H9 (cell line): ENCODE results near the gene TMEM63A. TPM values are rescaled to one million over a fixed set of nuclear protein-coding genes. Genes with fewer than 3 reads are reported as not detected.
A peak's percentile ranks its signal among the peaks of the same experiment; 100 is the strongest.

Experiments used
- DNase-seq: peaks from one replicate; pipeline ENCODE4 v3.0.0-alpha.2; 2017
- H2AFZ ChIP-seq: one replicate; pipeline ENCODE4 v1.6.1; 2013; ENCODE audit warnings: mild to moderate bottlenecking, low read length, control low read depth, moderate library complexity
- H2AK5ac ChIP-seq: 2 replicates; pipeline ENCODE4 v1.6.1; 2013; ENCODE audit warnings: low read length, control low read depth, mixed read lengths; ENCODE audit not compliant: insufficient read length
- H2BK120ac ChIP-seq: one replicate; pipeline ENCODE4 v1.6.1; 2013; ENCODE audit warnings: low read depth, mild to moderate bottlenecking, low read length, control low read depth, inconsistent platforms; ENCODE audit not compliant: poor library complexity, severe bottlenecking
- H2BK12ac ChIP-seq: 2 replicates; pipeline ENCODE4 v1.6.1; 2013; ENCODE audit warnings: low read length, control low read depth, mixed read lengths, low read depth; ENCODE audit not compliant: insufficient read length
- H2BK15ac ChIP-seq: 2 replicates; pipeline ENCODE4 v1.6.1; 2013; ENCODE audit warnings: low read depth, low read length, control low read depth
- H2BK20ac ChIP-seq: one replicate; pipeline ENCODE4 v1.6.1; 2013; ENCODE audit warnings: low read depth, mild to moderate bottlenecking, low read length, control low read depth, inconsistent platforms; ENCODE audit not compliant: poor library complexity, severe bottlenecking
- H2BK5ac ChIP-seq: 2 replicates; pipeline ENCODE4 v1.6.1; 2013; ENCODE audit warnings: low read length, control low read depth, mixed read lengths; ENCODE audit not compliant: insufficient read length
- H3K14ac ChIP-seq: 2 replicates; pipeline ENCODE4 v1.6.1; 2013; ENCODE audit warnings: low read length, control low read depth; ENCODE audit not compliant: insufficient read depth
- H3K18ac ChIP-seq: 2 replicates; pipeline ENCODE4 v1.6.1; 2013; ENCODE audit warnings: low read depth, mild to moderate bottlenecking, mixed read lengths, low read length, control low read depth; ENCODE audit not compliant: insufficient read length
- H3K23ac ChIP-seq: 2 replicates; pipeline ENCODE4 v1.6.1; 2013; ENCODE audit warnings: low read length, control low read depth, mixed read lengths, low read depth; ENCODE audit not compliant: insufficient read length
- H3K23me2 ChIP-seq: 2 replicates; pipeline ENCODE4 v1.6.1; 2013; ENCODE audit warnings: low read depth, mild to moderate bottlenecking, mixed read lengths, low read length, control low read depth; ENCODE audit not compliant: insufficient read length, poor library complexity, severe bottlenecking
- H3K27ac ChIP-seq: 2 replicates; pipeline ENCODE4 v1.5.1; 2013; ENCODE audit warnings: low read length, control low read depth, mixed read lengths, low read depth; ENCODE audit not compliant: insufficient read length
- H3K27me3 ChIP-seq: 2 replicates; pipeline ENCODE4 v1.6.1; 2013; ENCODE audit warnings: low read length, control low read depth, inconsistent platforms; ENCODE audit not compliant: insufficient read depth
- H3K4ac ChIP-seq: 2 replicates; pipeline ENCODE4 v1.6.1; 2013; ENCODE audit warnings: low read depth, mild to moderate bottlenecking, control low read depth, inconsistent platforms, low read length, moderate library complexity
- H3K4me1 ChIP-seq: 2 replicates; pipeline ENCODE4 v1.6.1; 2013; ENCODE audit warnings: low read length, control low read depth, inconsistent platforms; ENCODE audit not compliant: insufficient read depth
- H3K4me2 ChIP-seq: 2 replicates; pipeline ENCODE4 v1.6.1; 2013; ENCODE audit warnings: low read length, control low read depth, mixed read lengths; ENCODE audit not compliant: insufficient read length, insufficient read depth
- H3K56ac ChIP-seq: 2 replicates; pipeline ENCODE4 v1.6.1; 2013; ENCODE audit warnings: low read depth, mild to moderate bottlenecking, mixed read lengths, low read length, control low read depth; ENCODE audit not compliant: insufficient read length
- H3K79me1 ChIP-seq: 2 replicates; pipeline ENCODE4 v1.6.1; 2013; ENCODE audit warnings: low read depth, mild to moderate bottlenecking, moderate library complexity, low read length, control low read depth, inconsistent platforms; ENCODE audit not compliant: insufficient read depth, poor library complexity, severe bottlenecking
- H3K79me2 ChIP-seq: 2 replicates; pipeline ENCODE4 v1.6.1; 2013; ENCODE audit warnings: low read length, control low read depth, inconsistent platforms; ENCODE audit not compliant: insufficient read depth
- H3K9ac ChIP-seq: 2 replicates; pipeline ENCODE4 v1.6.1; 2013; ENCODE audit warnings: low read length, control low read depth, mixed read lengths; ENCODE audit not compliant: insufficient read length; ENCODE audit errors: extremely low read depth
- H3K9me3 ChIP-seq: one replicate; pipeline ENCODE4 v1.6.1; 2013; ENCODE audit warnings: low read depth, low read length, inconsistent platforms; ENCODE audit not compliant: control insufficient read depth
- H3T11ph ChIP-seq: one replicate; pipeline ENCODE4 v1.6.1; 2013; ENCODE audit warnings: mild to moderate bottlenecking, low read length, control low read depth, inconsistent platforms
- H4K20me1 ChIP-seq: one replicate; pipeline ENCODE4 v1.6.1; 2013; ENCODE audit not compliant: control insufficient read depth, insufficient read length, insufficient read depth
- H4K5ac ChIP-seq: 2 replicates; pipeline ENCODE4 v1.6.1; 2013; ENCODE audit warnings: low read depth, mild to moderate bottlenecking, mixed read lengths, low read length, control low read depth; ENCODE audit not compliant: insufficient read length
- H4K8ac ChIP-seq: replicated peaks from 2 replicates; pipeline ENCODE4 v1.6.1; 2013; ENCODE audit warnings: low read length, control low read depth, mixed read lengths, low read depth; ENCODE audit not compliant: insufficient read length
- H4K91ac ChIP-seq: 2 replicates; pipeline ENCODE4 v1.6.1; 2013; ENCODE audit warnings: low read depth, mild to moderate bottlenecking, moderate library complexity, mixed read lengths, low read length, control low read depth; ENCODE audit not compliant: insufficient read length
- H3K27ac Mint-ChIP-seq, 3 experiments: 2 replicates in 2 of 3; 3 replicates in 1 of 3; pipeline ENCODE4 v1.8.0; 2020 to 2021; ENCODE audit warnings: mixed read lengths in 3 of 3, mild to moderate bottlenecking in 1 of 3, moderate library complexity in 1 of 3
- H3K27me3 Mint-ChIP-seq: 2 replicates; pipeline ENCODE4 v1.8.0; 2021; ENCODE audit warnings: low read depth, mild to moderate bottlenecking, moderate library complexity, mixed read lengths
- H3K36me3 Mint-ChIP-seq, 3 experiments: 2 replicates in 2 of 3; 3 replicates in 1 of 3; pipeline ENCODE4 v1.8.0; 2020 to 2021; ENCODE audit warnings: low read depth in 3 of 3, mixed read lengths in 3 of 3; ENCODE audit not compliant: insufficient read depth in 1 of 3
- H3K4me1 Mint-ChIP-seq, 2 experiments: 2 replicates each; pipeline ENCODE4 v1.8.0; 2020; ENCODE audit warnings: mixed read lengths in 2 of 2
- H3K4me3 Mint-ChIP-seq, 2 experiments: 2 replicates in 1 of 2; 3 replicates in 1 of 2; pipeline ENCODE4 v1.8.0; 2020 to 2021; ENCODE audit warnings: mild to moderate bottlenecking in 2 of 2, mixed read lengths in 2 of 2, moderate library complexity in 1 of 2
- H3K9me3 Mint-ChIP-seq, 2 experiments: 2 replicates in 1 of 2; 3 replicates in 1 of 2; pipeline ENCODE4 v1.8.0; 2020; ENCODE audit warnings: mild to moderate bottlenecking in 2 of 2, mixed read lengths in 2 of 2, moderate library complexity in 1 of 2
- WGBS: extraction: QIAGEN DNeasy Blood & Tissue Kit; methylation state at CpG from one replicate; pipeline ENCODE4 v1.1.7; 2013; ENCODE audit warnings: missing lambda C conversion rate, low lambda C conversion rate, mixed read lengths; ENCODE audit not compliant: insufficient read length; ENCODE audit errors: extremely low coverage; 5-methylcytosine and 5-hydroxymethylcytosine counted together
- total RNA-seq: library from RNA; stranded (reverse); gene quantifications from 2 replicates; pipeline ENCODE4 v1.2.1, GENCODE V29; 2021
- TF ChIP-seq, protein P1 (sequence below): fragments of 200-600 bp; sonication (generic); conservative IDR thresholded peaks from 3 replicates; pipeline ENCODE4 v1.8.0; 2021; ENCODE audit warnings: antibody characterized with exemption, mild to moderate bottlenecking

TMEM63A gene
- total RNA-seq, 1 experiment from 2014 or later = 75.7 TPM

DNA sequence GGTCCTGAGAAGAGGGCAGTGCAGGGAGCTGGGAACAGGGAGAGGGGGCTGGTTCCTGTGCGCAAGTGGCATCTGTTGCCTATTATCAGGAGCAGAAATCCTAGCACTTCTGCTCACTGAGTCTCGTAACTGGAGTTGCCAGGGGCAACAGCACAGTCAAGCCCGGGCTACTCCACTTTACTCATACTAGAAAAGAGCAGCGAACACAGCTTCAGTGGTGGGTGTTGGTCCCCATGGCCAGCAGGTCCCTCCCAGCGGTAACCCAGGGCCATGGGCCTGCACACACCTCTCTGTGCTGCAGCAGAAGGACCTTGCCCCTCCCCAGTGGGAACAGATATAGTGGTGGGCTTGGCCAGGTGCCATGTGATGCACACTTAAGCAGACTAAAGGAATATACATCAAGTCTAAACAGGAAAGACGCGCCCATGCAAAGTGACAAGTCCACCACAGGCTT, 33.4 kb upstream of the TMEM63A start:
- H3K9me3 Mint-ChIP-seq = no peaks in the 10 kb centered on the region
- Histone ChIP-seq H3K79me2 (no peaks in the 10 kb centered on the region), H3K56ac (no peak overlapping the region), H2BK5ac (no peak overlapping the region), H2AK5ac (no peak overlapping the region), H4K20me1 (no peaks in the 10 kb centered on the region), H3K4me2 (no peak overlapping the region), H4K5ac (no peak overlapping the region), H3K27me3 (no peaks in the 10 kb centered on the region), H3K4me1 (no peaks in the 10 kb centered on the region; the same call in 1 of the 2 replicates), H2AFZ (no peak overlapping the region), H2BK120ac (no peak overlapping the region), H3K18ac (no peak overlapping the region), H3T11ph (no peak overlapping the region), H4K8ac (no peak overlapping the region), H2BK15ac (no peak overlapping the region), H2BK20ac (no peak overlapping the region), H2BK12ac (no peak overlapping the region), H3K9ac (no peak overlapping the region), H3K23me2 (no peaks in the 10 kb centered on the region), H3K14ac (no peak overlapping the region), H3K23ac (no peak overlapping the region), H3K27ac (no peak overlapping the region), H3K79me1 (no peaks in the 10 kb centered on the region), H4K91ac (no peak overlapping the region), H3K9me3 (no peaks in the 10 kb centered on the region), H3K4ac (no peak overlapping the region)
- peaks cover 5 to 10% of the 10 kb centered on the region in 2 experiments; a peak in 3 of 4 replicates for H3K4me1 Mint-ChIP-seq
- WGBS = no CpG with 5 or more reads among the region's 7 CpGs
- peaks cover 5% of the 10 kb centered on the region; the same call in 1 of the 2 replicates for H3K27me3 Mint-ChIP-seq
- no peak for DNase-seq
- H3K27ac Mint-ChIP-seq = peak overlapping the region in 2 of 3 experiments; percentile 7 to 22; a peak in 3 of 7 replicates
- TF ChIP-seq, protein P1, sequence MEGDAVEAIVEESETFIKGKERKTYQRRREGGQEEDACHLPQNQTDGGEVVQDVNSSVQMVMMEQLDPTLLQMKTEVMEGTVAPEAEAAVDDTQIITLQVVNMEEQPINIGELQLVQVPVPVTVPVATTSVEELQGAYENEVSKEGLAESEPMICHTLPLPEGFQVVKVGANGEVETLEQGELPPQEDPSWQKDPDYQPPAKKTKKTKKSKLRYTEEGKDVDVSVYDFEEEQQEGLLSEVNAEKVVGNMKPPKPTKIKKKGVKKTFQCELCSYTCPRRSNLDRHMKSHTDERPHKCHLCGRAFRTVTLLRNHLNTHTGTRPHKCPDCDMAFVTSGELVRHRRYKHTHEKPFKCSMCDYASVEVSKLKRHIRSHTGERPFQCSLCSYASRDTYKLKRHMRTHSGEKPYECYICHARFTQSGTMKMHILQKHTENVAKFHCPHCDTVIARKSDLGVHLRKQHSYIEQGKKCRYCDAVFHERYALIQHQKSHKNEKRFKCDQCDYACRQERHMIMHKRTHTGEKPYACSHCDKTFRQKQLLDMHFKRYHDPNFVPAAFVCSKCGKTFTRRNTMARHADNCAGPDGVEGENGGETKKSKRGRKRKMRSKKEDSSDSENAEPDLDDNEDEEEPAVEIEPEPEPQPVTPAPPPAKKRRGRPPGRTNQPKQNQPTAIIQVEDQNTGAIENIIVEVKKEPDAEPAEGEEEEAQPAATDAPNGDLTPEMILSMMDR = no peak
- no peak overlapping the region for H3K4me3 Mint-ChIP-seq
- H3K36me3 Mint-ChIP-seq = peaks cover 20 to 37% (median 32%) of the 10 kb centered on the region in 3 experiments; a peak in 6 of 7 replicates
